Stomach (tissue), 9 donors: Measurements from ENCODE around the gene TYRO3. TPM values are rescaled to one million over a fixed set of nuclear protein-coding genes. Genes with fewer than 3 reads are reported as not detected.

ENCODE experiments used
- DNase-seq, 2 donors: peaks; one replicate each; pipeline versions ENCODE4 v3.0.0 to v3.0.0-alpha.2; 2013 to 2019
- H3K27ac ChIP-seq, 5 donors: fragments of 200-600 bp in 4 of 5; sonication (generic) in 4 of 5; one replicate each; pipeline ENCODE4 v1.5.1; 2013 to 2019; ENCODE audit warnings: mild to moderate bottlenecking in 1 of 5, moderate library complexity in 1 of 5
- H3K27me3 ChIP-seq, 3 donors: fragments of 200-600 bp; sonication (generic); one replicate each; pipeline ENCODE4 v1.5.1; 2017 to 2019; ENCODE audit warnings: mixed run types in 1 of 3
- H3K36me3 ChIP-seq, 4 donors: fragments of 200-600 bp; sonication (generic); 1 replicate in 3 of 4; 2 replicates in 1 of 4; pipeline ENCODE4 v1.5.1; 2016 to 2019
- H3K4me1 ChIP-seq, 4 donors: fragments of 200-600 bp; sonication (generic); one replicate each; pipeline ENCODE4 v1.5.1; 2016 to 2019
- H3K4me3 ChIP-seq, 4 donors: fragments of 200-600 bp; sonication (generic) in 3 of 4; one replicate each; pipeline ENCODE4 v1.5.1; 2016 to 2019; ENCODE audit warnings: mild to moderate bottlenecking in 1 of 4
- H3K9me3 ChIP-seq, 4 donors: fragments of 200-600 bp; sonication (generic); one replicate each; pipeline ENCODE4 v1.5.1; 2016 to 2019
- CTCF ChIP-seq, 7 experiments: fragments of 450-650 bp in 4 of 7; fragments of 200-600 bp in 3 of 7; sonication (generic) in 3 of 7; IDR thresholded peaks; one replicate each; pipeline ENCODE4 v1.5.1; 2016 to 2019; ENCODE audit warnings: antibody characterized with exemption in 7 of 7, control low read depth in 2 of 7, mild to moderate bottlenecking in 1 of 7
- EP300 ChIP-seq: sonication (generic); formaldehyde crosslinking; IDR thresholded peaks from one replicate; pipeline ENCODE4 v1.6.1; 2017; ENCODE audit warnings: antibody characterized with exemption
- POLR2A ChIP-seq, 4 donors: fragments of 450-650 bp; IDR thresholded peaks; one replicate each; pipeline ENCODE4 v1.6.1; 2016; ENCODE audit warnings: antibody characterized with exemption in 4 of 4, control low read depth in 2 of 4, mild to moderate bottlenecking in 1 of 4, moderate library complexity in 1 of 4
- POLR2AphosphoS5 ChIP-seq, 3 donors: sonication (generic); formaldehyde crosslinking; IDR thresholded peaks; one replicate each; pipeline ENCODE4 v1.6.1; 2016; ENCODE audit warnings: antibody characterized with exemption in 3 of 3
- WGBS, 5 donors: extraction: QIAGEN DNeasy Blood & Tissue Kit in 3 of 5; methylation state at CpG; one replicate each; pipeline versions ENCODE4 v1.1.5 to v1.1.7; 2013 to 2018; 5-methylcytosine and 5-hydroxymethylcytosine counted together
- intact Hi-C: fragments of 100-400 bp; cut with DNase I; formaldehyde crosslinking; loops from one replicate; pipeline ENCODE4 v1.15.1; 2023; ENCODE audit warnings: low total_unique reads
- polyA plus RNA-seq, 3 donors: library from polyadenylated mRNA; stranded (reverse); fragments of 200-250 nt; gene quantifications; one replicate each; pipeline ENCODE4 v1.2.3, GENCODE V29; 2013
- total RNA-seq, 5 donors: library from RNA; depleted of rRNA; stranded (reverse); fragments of >200 nt; gene quantifications; one replicate each; pipeline versions ENCODE4 v1.1.0 to v1.2.3, GENCODE V29; 2014 to 2016
- donor health status: healthy with polysubstance abuse.
- donor health status: Bipolar disorder and iron deficiency.
- donor health status: healthy.

The TYRO3 gene
- total and polyA plus RNA-seq, 8 donors: 0.89 to 16.9 (median 6.6) TPM

GRCh38 chr15:41630616-41631217, 71.7 kb downstream of the TYRO3 start:
- DNase-seq: no peak
- 67 to 79% (median 73%) methylated on average over 3 of the region's 3 CpGs for WGBS, 5 donors
- no peak for TF ChIP-seq POLR2AphosphoS5 (IDR thresholded peaks at IDR 0.05)
- no peak for TF ChIP-seq CTCF (IDR thresholded peaks at IDR 0.05)
- TF ChIP-seq POLR2A (IDR thresholded peaks at IDR 0.05): no peak
- TF ChIP-seq EP300: no peak

GRCh38 chr15:41631880-41632470, 73.0 kb downstream of the TYRO3 start:
- H3K9me3 ChIP-seq: no peaks in the 10 kb centered on the region
- intact Hi-C loops: no loop called here
- H3K4me1 ChIP-seq: peaks cover 10 to 30% (median 19%) of the 10 kb centered on the region in 4 donors

More at GRCh38 chr15:41630616-41631217, 71.7 kb downstream of the TYRO3 start:
- H3K36me3 ChIP-seq: no peaks in the 10 kb centered on the region
- no peak overlapping the region for H3K27ac ChIP-seq
- H3K9me3 ChIP-seq: no peaks in the 10 kb centered on the region
- H3K4me3 ChIP-seq: no peak overlapping the region
- peaks cover 10 to 30% (median 19%) of the 10 kb centered on the region in 4 donors for H3K4me1 ChIP-seq
- intact Hi-C loops: no loop called here
- H3K27me3 ChIP-seq: no peaks in the 10 kb centered on the region

More at GRCh38 chr15:41631880-41632470, 73.0 kb downstream of the TYRO3 start:
- DNase-seq: no peak
- H3K4me3 ChIP-seq: no peak overlapping the region
- H3K27me3 ChIP-seq: no peaks in the 10 kb centered on the region
- WGBS, 5 donors: 50 to 70% (median 62%) methylated on average over 3 of the region's 3 CpGs
- peak overlapping the region in 2 of 5 donors; percentile 28 to 33 for H3K27ac ChIP-seq
- no peak for TF ChIP-seq CTCF (IDR thresholded peaks at IDR 0.05)
- no peak for TF ChIP-seq POLR2A (IDR thresholded peaks at IDR 0.05)
- TF ChIP-seq POLR2AphosphoS5 (IDR thresholded peaks at IDR 0.05): no peak
- H3K36me3 ChIP-seq: no peaks in the 10 kb centered on the region

Other genes starting within 250 kb of the TYRO3 start
- 1 to 10 TPM in 3 of 5 donors, not detected in 2; 4.6 to 9.6 (median 5.2) TPM for gene OIP5, start 226.6 kb upstream of the TYRO3 start, total RNA-seq
- 1 to 10 TPM; 2.5 to 3.7 (median 3.4) TPM for gene OIP5, start 226.6 kb upstream of the TYRO3 start, polyA plus RNA-seq
- gene NUSAP1, start 226.3 kb upstream of the TYRO3 start, total RNA-seq: 10 to 100 TPM in 3 of 5 donors, 1 to 10 TPM in 2; 2.9 to 55.8 (median 33.4) TPM
- 10 to 100 TPM in 1 of 3 donors, 1 to 10 TPM in 2; 3.4 to 18.5 (median 6.4) TPM for gene NUSAP1, start 226.3 kb upstream of the TYRO3 start, polyA plus RNA-seq
- 10 to 100 TPM in 4 of 5 donors, 1 to 10 TPM in 1; 7.4 to 74.1 (median 17.8) TPM for gene NDUFAF1, start 156.7 kb upstream of the TYRO3 start, total RNA-seq
- gene NDUFAF1, start 156.7 kb upstream of the TYRO3 start, polyA plus RNA-seq: 10 to 100 TPM; 16.5 to 20.2 (median 18.9) TPM
- gene RTF1, start 142.1 kb upstream of the TYRO3 start, total RNA-seq: 10 to 100 TPM in 4 of 5 donors, 1 to 10 TPM in 1; 8.8 to 47.9 (median 44.6) TPM
- gene RTF1, start 142.1 kb upstream of the TYRO3 start, polyA plus RNA-seq: 10 to 100 TPM; 13.4 to 46.0 (median 16.7) TPM
- gene ITPKA, start 65.3 kb upstream of the TYRO3 start, total RNA-seq: 100 to 1,000 TPM in 1 of 5 donors, 10 to 100 TPM in 3, 1 to 10 TPM in 1; 3.6 to 308 (median 30.9) TPM
- 10 to 100 TPM in 1 of 3 donors, 1 to 10 TPM in 2; 3.0 to 35.7 (median 6.8) TPM for gene ITPKA, start 65.3 kb upstream of the TYRO3 start, polyA plus RNA-seq
- 10 to 100 TPM in 2 of 5 donors, 1 to 10 TPM in 3; 4.9 to 25.2 (median 9.7) TPM for gene LTK, start 45.4 kb upstream of the TYRO3 start, total RNA-seq
- 1 to 10 TPM; 1.2 to 3.5 (median 1.7) TPM for gene LTK, start 45.4 kb upstream of the TYRO3 start, polyA plus RNA-seq
- gene RPAP1, start 15.0 kb upstream of the TYRO3 start, total RNA-seq: 10 to 100 TPM in 3 of 5 donors, 1 to 10 TPM in 2; 1.8 to 17.4 (median 14.8) TPM
- gene RPAP1, start 15.0 kb upstream of the TYRO3 start, polyA plus RNA-seq: 10 to 100 TPM in 1 of 3 donors, 1 to 10 TPM in 2; 6.0 to 10.6 (median 8.5) TPM
- 10 to 100 TPM; 19.6 to 75.2 (median 47.4) TPM for gene MGA, start 101.2 kb downstream of the TYRO3 start, total RNA-seq
- 1 to 10 TPM; 2.1 to 2.3 (median 2.2) TPM for gene MGA, start 101.2 kb downstream of the TYRO3 start, polyA plus RNA-seq
- gene MAPKBP1, start 215.3 kb downstream of the TYRO3 start, total RNA-seq: 10 to 100 TPM in 4 of 5 donors, 1 to 10 TPM in 1; 8.8 to 41.5 (median 22.6) TPM
- 10 to 100 TPM in 2 of 3 donors, 1 to 10 TPM in 1; 9.0 to 20.5 (median 13.1) TPM for gene MAPKBP1, start 215.3 kb downstream of the TYRO3 start, polyA plus RNA-seq